ENCODE results near the gene LMAN1L. TPM values are rescaled to one million over a fixed set of nuclear protein-coding genes. Genes with fewer than 3 reads are reported as not detected.

The LMAN1L gene
- total RNA-seq, 2 experiments from 2014 or later, result 0.09 to 0.38 TPM

- no peaks in the 10 kb centered on the region for H3K9me3 ChIP-seq (ENCODE audit: low read length)
- peak overlapping the region; percentile 99 for H3K27ac ChIP-seq (ENCODE audit: low read depth, low read length, poor library complexity, severe bottlenecking)
- CTCF ChIA-PET (ENCODE audit: unreplicated experiment), result interaction anchor here (0.6 to 1.9 kb wide), 6 partner anchors 8 to 40 kb away, joined by 3 to 17 read pairs (median 4); no protein-coding TSS in a partner anchor
- no TSS peak for BruUV-seq (replicated peaks)
- peaks cover 73% of the 10 kb centered on the region for H3K4me1 ChIP-seq (ENCODE audit: insufficient read depth, low read length, poor library complexity, severe bottlenecking)
- H2AFZ ChIP-seq (ENCODE audit: low read length), result no peak overlapping the region
- H3K79me2 ChIP-seq (ENCODE audit: insufficient read depth, low read depth, low read length), result peaks cover 58% of the 10 kb centered on the region
- no peaks in the 10 kb centered on the region for H3K9me2 ChIP-seq (ENCODE audit: insufficient read depth, low read length)
- POLR2A ChIA-PET, result interaction anchor here (0.7 to 11.4 kb wide), 6 partner anchors 8 to 100 kb away, joined by 3 to 221 read pairs (median 6); no protein-coding TSS in a partner anchor
- DNase-seq (ENCODE audit: low spot score), result peak; percentile 60
- peaks cover 31% of the 10 kb centered on the region for H3K36me3 ChIP-seq (ENCODE audit: insufficient read depth, low read length)
- peak overlapping the region; percentile 77 for H3K4me2 ChIP-seq (ENCODE audit: low read length)
- H3K4me3 ChIP-seq (ENCODE audit: low read depth, low read length, poor library complexity, severe bottlenecking), result peak overlapping the region; percentile 69
- intact Hi-C loops (cut with micrococcal nuclease; ENCODE audit: unreplicated experiment), result loop anchor here (1.0 to 5.0 kb wide), 3 partner anchors 10 to 422 kb away; partner anchors contain the start of gene C15orf39
- no peaks in the 10 kb centered on the region for H4K20me1 ChIP-seq (ENCODE audit: insufficient read depth, low read length)
- no peak for TF ChIP-seq EZH2phosphoT487 (IDR thresholded peaks at IDR 0.05; ENCODE audit: borderline replicate concordance, low read depth, low read length)
- no peak for TF ChIP-seq CTCF (conservative IDR thresholded peaks at IDR 0.05; ENCODE audit: low read length)
Measured at GRCh38 chr15:74780523-74781430, 31.9 kb upstream of the LMAN1L start.

GRCh38 chr15:74781431-74782258, 31.0 kb upstream of the LMAN1L start, which contains the start of gene CSK:
Gene CSK (plus strand): TSS chr15:74782080. CDS start chr15:74798298, 16,218 bp downstream.
- peak; percentile 89 for DNase-seq (ENCODE audit: low spot score)
- no TSS peak for BruUV-seq (replicated peaks)
- peak within 1 kb of the TSS; percentile 99 for H3K27ac ChIP-seq (ENCODE audit: low read depth, low read length, poor library complexity, severe bottlenecking)
- ChIA-PET CTCF (ENCODE audit: unreplicated experiment) (interaction anchor here (0.6 to 1.2 kb wide), 3 partner anchors 9 to 18 kb away, joined by 3 to 6 read pairs (median 4); no protein-coding TSS in a partner anchor), POLR2A (interaction anchor here (1.0 to 11.4 kb wide), 4 partner anchors 7 to 40 kb away, joined by 3 to 221 read pairs (median 9); no protein-coding TSS in a partner anchor)
- H3K9me2 ChIP-seq (ENCODE audit: insufficient read depth, low read length), result no peaks in the 10 kb centered on the region
- TF ChIP-seq CTCF (conservative IDR thresholded peaks at IDR 0.05; ENCODE audit: low read length) (peak; percentile 55), EZH2phosphoT487 (IDR thresholded peaks at IDR 0.05; ENCODE audit: borderline replicate concordance, low read depth, low read length) (no peak)
- H3K9me3 ChIP-seq (ENCODE audit: low read length), result no peaks in the 10 kb centered on the region
- H3K36me3 ChIP-seq (ENCODE audit: insufficient read depth, low read length), result peaks cover 36% of the 10 kb centered on the region
- no peak within 1 kb of the TSS; the same call in 1 of the 2 replicates for H2AFZ ChIP-seq (ENCODE audit: low read length)
- H3K4me2 ChIP-seq (ENCODE audit: low read length), result peak within 1 kb of the TSS; percentile 92
- peaks cover 63% of the 10 kb centered on the region for H3K79me2 ChIP-seq (ENCODE audit: insufficient read depth, low read depth, low read length)
- H3K4me3 ChIP-seq (ENCODE audit: low read depth, low read length, poor library complexity, severe bottlenecking), result peak within 1 kb of the TSS; percentile 97
- no peaks in the 10 kb centered on the region for H4K20me1 ChIP-seq (ENCODE audit: insufficient read depth, low read length)
- intact Hi-C loops (cut with micrococcal nuclease; ENCODE audit: unreplicated experiment), result loop anchor here (1.0 to 5.0 kb wide), 4 partner anchors 9 to 421 kb away; partner anchors contain the start of gene C15orf39
- H3K4me1 ChIP-seq (ENCODE audit: insufficient read depth, low read length, poor library complexity, severe bottlenecking), result peaks cover 72% of the 10 kb centered on the region
